Natural killer cell treated with Interleukin-12 subunit alpha and Interleukin-12 subunit beta and Interleukin-15 and Interleukin-18, amount 100 ng/mL, for 72 hours (primary cell): ENCODE data around the gene ARL9. TPM values are rescaled to one million over a fixed set of nuclear protein-coding genes. Genes with fewer than 3 reads are reported as not detected.

Experiments
- ATAC-seq, 2 donors: fragments of 150-1000 bp; cut with Tn5 transposase in 1 of 2; sonication (Bioruptor Pico), chemical (Tn5 transposase) in 1 of 2; 2 replicates each; pipeline ENCODE4 v1.10.0; 2021
- DNase-seq: peaks from one replicate; pipeline ENCODE4 v3.0.0; 2022; ENCODE audit warnings: low spot score
- H3K27ac Mint-ChIP-seq, 2 donors: 1 replicate in 1 of 2; 2 replicates in 1 of 2; pipeline ENCODE4 v1.8.0; 2022; ENCODE audit warnings: mixed read lengths in 2 of 2, mild to moderate bottlenecking in 1 of 2, moderate library complexity in 1 of 2
- H3K27me3 Mint-ChIP-seq, 2 donors: 1 replicate in 1 of 2; 2 replicates in 1 of 2; pipeline ENCODE4 v1.8.0; 2022; ENCODE audit warnings: mixed read lengths in 2 of 2
- H3K36me3 Mint-ChIP-seq: one replicate; pipeline ENCODE4 v1.8.0; 2022; ENCODE audit warnings: mixed read lengths
- H3K4me1 Mint-ChIP-seq, 2 donors: 1 replicate in 1 of 2; 2 replicates in 1 of 2; pipeline ENCODE4 v1.8.0; 2022; ENCODE audit warnings: low read depth in 2 of 2, mixed read lengths in 2 of 2, mild to moderate bottlenecking in 1 of 2
- H3K4me3 Mint-ChIP-seq: one replicate; pipeline ENCODE4 v1.8.0; 2022; ENCODE audit warnings: mixed read lengths
- H3K9me3 Mint-ChIP-seq: 2 replicates; pipeline ENCODE4 v1.8.0; 2022; ENCODE audit warnings: mixed read lengths
- total RNA-seq, 2 donors: library from RNA; stranded (reverse); gene quantifications; one replicate each; pipeline ENCODE4 v1.2.3, GENCODE V29; 2022

ARL9 gene
- total RNA-seq, 2 donors from 2014 or later = not detected

DNA sequence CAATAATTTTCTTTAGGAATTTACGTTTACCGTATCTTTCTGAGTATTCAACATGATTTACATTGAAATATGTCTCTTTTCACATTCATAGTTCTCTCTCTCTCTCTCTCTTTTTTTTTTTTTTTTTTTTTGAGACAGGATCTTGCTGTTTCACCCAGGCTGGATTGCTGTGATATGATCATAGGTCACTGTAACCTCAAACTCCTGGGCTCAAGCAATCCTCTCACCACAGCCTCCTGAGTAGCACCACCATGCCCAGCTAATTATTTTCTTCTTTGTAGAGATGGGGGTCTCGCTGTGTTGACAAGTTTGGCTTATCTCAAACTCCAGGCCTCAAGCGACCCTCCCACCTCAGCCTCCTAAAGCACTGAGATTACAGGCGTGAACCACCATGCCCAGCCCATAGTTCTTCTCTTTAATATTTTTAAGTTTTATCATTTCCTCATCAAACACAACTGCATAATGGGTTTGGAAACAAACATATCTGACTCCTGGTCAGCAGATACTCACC is 28.3 kb upstream of the ARL9 start:
- no peaks in the 10 kb centered on the region for H3K9me3 Mint-ChIP-seq
- peaks cover 23% of the 10 kb centered on the region for H3K36me3 Mint-ChIP-seq
- H3K4me1 Mint-ChIP-seq = no peaks in the 10 kb centered on the region
- ATAC-seq (no peak), DNase-seq (no peak)
- H3K4me3 Mint-ChIP-seq = no peak overlapping the region
- no peaks in the 10 kb centered on the region for H3K27me3 Mint-ChIP-seq
- H3K27ac Mint-ChIP-seq = no peak overlapping the region

DNA sequence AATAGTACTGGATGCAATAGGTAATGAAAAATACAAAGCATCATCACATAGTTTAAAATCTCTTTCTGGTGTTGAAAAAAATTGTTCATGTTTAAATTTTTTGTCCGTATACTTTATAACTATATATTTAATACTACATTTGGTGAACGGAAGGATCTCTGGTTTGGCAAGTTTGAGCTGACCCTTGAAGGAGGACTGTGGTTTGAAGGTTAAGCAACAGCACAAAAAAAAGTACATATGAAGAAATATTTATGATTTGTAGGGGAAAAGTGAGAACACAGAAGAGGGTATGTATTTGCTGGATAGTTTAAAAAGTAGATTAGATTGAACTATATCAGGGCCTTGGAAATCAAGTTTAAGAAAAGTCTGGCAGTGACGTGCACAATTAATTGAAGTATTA is 24.9 kb upstream of the ARL9 start:
- Mint-ChIP-seq H3K27ac (no peak overlapping the region), H3K4me1 (no peaks in the 10 kb centered on the region), H3K36me3 (peaks cover 19% of the 10 kb centered on the region), H3K9me3 (no peaks in the 10 kb centered on the region), H3K4me3 (no peak overlapping the region), H3K27me3 (no peaks in the 10 kb centered on the region)
- ATAC-seq (no peak), DNase-seq (no peak)

- no peak overlapping the region for H3K27ac Mint-ChIP-seq
- H3K9me3 Mint-ChIP-seq = no peaks in the 10 kb centered on the region
- H3K27me3 Mint-ChIP-seq = no peaks in the 10 kb centered on the region
- no peak for ATAC-seq
- H3K4me1 Mint-ChIP-seq = no peaks in the 10 kb centered on the region
- no peak for DNase-seq
- peaks cover 18% of the 10 kb centered on the region for H3K36me3 Mint-ChIP-seq
- no peak overlapping the region for H3K4me3 Mint-ChIP-seq
Measured at GRCh38 chr4:56496241-56496640, 9.3 kb upstream of the ARL9 start.

GRCh38 chr4:56511098-56511497 is 5.5 kb downstream of the ARL9 start:
- no peak for ATAC-seq
- Mint-ChIP-seq H3K4me1 (peaks cover 6 to 8% of the 10 kb centered on the region in 2 donors), H3K4me3 (no peak overlapping the region), H3K9me3 (no peaks in the 10 kb centered on the region), H3K27ac (no peak overlapping the region), H3K27me3 (peaks cover 10 to 20% of the 10 kb centered on the region in 2 donors), H3K36me3 (no peaks in the 10 kb centered on the region)
- no peak for DNase-seq

DNA sequence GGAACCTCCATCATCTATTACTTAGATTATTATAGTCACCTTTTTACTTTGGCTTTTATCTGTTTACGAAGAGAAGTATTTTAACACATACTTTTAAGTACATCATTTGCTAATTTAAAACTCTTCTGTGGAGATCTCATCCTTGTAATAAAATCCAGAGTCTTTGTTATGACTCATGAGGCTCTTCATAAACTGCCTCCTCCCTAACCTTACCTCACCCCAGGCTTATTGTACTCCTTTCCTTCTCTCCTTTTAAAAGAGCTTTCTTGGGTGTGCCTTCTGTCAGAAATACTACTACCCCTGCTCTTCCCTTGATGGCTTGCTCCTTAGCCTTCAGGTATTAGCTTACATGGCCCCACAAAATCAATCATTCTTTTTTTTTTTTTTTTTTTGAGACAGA is 6.6 kb downstream of the ARL9 start:
- Mint-ChIP-seq H3K4me3 (no peak overlapping the region), H3K27me3 (peaks cover 6 to 25% of the 10 kb centered on the region in 2 donors), H3K4me1 (peaks cover 0 to 3% of the 10 kb centered on the region in 2 donors), H3K36me3 (no peaks in the 10 kb centered on the region), H3K9me3 (no peaks in the 10 kb centered on the region), H3K27ac (no peak overlapping the region)
- DNase-seq (no peak), ATAC-seq (no peak)

DNA sequence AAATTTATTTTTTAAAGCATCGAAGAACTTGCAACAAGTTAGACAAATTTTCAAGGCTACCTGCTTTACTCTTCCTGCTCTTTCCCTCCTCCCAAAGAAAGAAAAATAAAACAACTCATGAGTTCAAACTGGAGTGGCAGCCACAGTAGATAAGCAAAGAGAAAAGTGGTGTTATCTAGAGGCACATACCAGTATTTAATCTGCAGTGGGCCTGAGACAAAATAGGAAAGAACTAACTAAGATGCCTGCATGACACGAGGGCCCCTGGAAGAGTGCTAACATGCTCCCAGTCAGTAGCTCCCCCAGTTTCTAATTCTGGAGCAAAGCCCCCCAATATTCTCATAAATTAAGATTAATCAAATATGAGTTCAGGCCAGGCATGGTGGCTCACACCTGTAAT is 7.9 kb downstream of the ARL9 start:
- H3K36me3 Mint-ChIP-seq = no peaks in the 10 kb centered on the region
- no peak for DNase-seq
- ATAC-seq = no peak
- peaks cover 6 to 25% of the 10 kb centered on the region in 2 donors for H3K27me3 Mint-ChIP-seq
- peaks cover 0 to 3% of the 10 kb centered on the region in 2 donors for H3K4me1 Mint-ChIP-seq
- H3K9me3 Mint-ChIP-seq = no peaks in the 10 kb centered on the region
- no peak overlapping the region for H3K27ac Mint-ChIP-seq
- no peak overlapping the region for H3K4me3 Mint-ChIP-seq

DNA sequence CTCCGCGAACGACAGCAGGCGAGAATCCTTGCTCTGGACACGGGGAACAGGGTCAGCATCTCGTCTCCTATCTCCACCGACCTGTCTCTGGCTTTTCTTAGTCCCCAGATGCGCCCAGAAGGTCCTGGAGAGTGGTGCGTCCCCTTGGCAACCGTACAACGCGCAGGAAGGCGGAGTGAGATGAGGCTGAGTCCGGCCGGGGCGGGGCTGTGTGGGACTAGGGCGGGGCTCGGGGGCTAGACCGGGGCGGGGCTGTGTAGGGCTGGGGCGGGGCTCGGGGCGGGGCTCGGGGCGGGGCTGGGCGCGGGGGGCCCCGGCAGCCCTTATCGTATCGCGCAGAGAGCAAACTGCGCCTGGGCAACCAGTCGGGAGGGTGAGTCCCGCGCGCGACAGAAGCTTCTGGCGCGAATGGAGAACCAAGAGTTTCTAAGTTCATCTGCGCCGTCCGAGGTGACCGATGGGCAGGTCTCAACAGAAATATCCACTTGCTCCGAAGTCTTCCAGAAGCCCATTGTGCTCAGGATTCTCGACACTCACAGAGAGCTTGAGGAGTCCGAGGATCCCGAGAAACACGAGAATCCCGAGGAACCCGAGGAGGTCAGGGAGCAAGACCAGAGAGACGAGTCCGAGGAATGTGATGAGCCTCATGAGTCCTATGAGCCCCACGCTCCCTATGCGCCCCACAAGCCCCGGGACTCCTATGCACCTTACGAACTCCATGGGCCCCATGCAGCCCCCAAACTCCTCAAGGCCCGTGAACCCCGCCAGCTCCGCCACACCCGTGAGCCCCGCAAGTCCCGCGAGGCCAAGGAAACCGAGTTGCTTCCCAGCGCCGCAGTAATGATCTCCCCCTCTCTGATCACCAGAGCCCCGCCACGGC is 24.9 kb downstream of the ARL9 start:
- ATAC-seq (peak; percentile 100), DNase-seq (peak; percentile 86)
- Mint-ChIP-seq H3K4me1 (no peaks in the 10 kb centered on the region), H3K27me3 (no peaks in the 10 kb centered on the region), H3K4me3 (no peak overlapping the region), H3K27ac (no peak overlapping the region), H3K36me3 (no peaks in the 10 kb centered on the region), H3K9me3 (no peaks in the 10 kb centered on the region)

DNA sequence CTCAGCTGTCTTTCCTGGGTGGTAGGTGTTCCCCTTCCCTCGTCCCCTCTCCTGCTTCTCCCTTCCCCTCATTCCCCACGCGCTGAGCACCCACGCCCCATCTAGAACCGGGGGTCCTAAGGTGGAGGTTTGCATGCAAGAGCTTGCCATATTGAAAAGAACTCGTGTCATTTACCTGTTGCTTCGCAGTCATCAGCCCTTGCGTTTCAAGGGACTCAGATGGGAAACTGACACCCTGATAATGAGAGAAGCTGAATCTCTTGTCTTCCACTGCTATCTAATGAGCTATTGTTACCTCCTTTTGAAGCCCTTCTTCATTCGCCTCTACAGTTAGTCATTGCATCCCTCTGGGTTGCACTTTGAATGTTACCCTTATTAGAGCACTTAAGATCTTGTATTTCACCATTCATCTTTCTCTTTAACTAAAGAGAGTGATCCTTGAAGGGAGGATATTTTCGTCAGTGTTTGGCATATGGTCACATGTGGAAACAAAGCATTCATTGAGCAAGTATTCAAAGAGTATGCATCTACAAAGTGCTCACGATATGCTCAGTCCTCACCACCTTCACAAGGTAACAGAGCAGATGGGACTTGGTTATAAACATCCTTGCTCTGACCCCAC is 25.7 kb downstream of the ARL9 start:
- H3K27me3 Mint-ChIP-seq = no peaks in the 10 kb centered on the region
- H3K4me1 Mint-ChIP-seq = no peaks in the 10 kb centered on the region
- no peak overlapping the region for H3K27ac Mint-ChIP-seq
- no peak for ATAC-seq
- DNase-seq = no peak
- no peaks in the 10 kb centered on the region for H3K9me3 Mint-ChIP-seq
- no peak overlapping the region for H3K4me3 Mint-ChIP-seq
- no peaks in the 10 kb centered on the region for H3K36me3 Mint-ChIP-seq

DNA sequence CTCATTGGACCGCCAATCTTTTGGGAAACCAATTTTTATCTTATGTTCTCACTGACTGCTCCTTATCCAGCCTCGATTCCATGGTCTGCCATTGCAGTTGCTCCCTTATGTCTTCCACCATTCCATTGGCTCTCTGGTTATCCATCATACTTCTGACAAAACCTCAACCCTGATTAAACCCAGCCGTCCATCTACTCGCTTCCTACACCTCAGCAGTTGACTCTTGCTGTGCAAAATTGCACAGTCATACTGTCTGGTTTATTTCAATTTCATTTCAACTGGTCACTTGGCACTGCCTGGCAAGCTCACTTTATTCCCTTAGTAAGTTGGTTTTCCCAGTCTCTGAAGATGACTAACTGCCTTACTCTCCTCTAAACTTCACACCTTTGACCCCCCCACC is 26.2 kb downstream of the ARL9 start:
- no peaks in the 10 kb centered on the region for H3K27me3 Mint-ChIP-seq
- no peak overlapping the region for H3K4me3 Mint-ChIP-seq
- H3K4me1 Mint-ChIP-seq = no peaks in the 10 kb centered on the region
- H3K27ac Mint-ChIP-seq = no peak overlapping the region
- H3K36me3 Mint-ChIP-seq = no peaks in the 10 kb centered on the region
- ATAC-seq (no peak), DNase-seq (no peak)
- no peaks in the 10 kb centered on the region for H3K9me3 Mint-ChIP-seq

DNA sequence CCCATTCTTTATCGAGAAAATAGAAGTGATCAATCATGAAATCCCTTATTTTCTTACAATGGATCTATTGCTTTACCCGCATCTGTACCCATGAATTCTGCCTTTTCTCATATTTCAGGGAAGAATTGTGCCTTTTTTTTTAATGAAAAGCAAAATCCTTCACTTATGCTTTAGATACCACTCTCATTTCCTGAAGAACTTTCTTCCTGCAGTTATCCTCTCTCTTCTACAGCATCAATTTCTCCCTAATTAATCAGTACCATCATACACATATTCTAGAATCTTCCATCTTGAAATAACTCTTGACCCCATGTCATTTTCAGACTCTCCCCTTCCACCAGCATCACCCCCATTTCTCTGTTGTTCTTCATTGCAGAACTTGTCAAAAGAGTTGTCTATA is 26.6 kb downstream of the ARL9 start:
- no peaks in the 10 kb centered on the region for H3K4me1 Mint-ChIP-seq
- no peaks in the 10 kb centered on the region for H3K27me3 Mint-ChIP-seq
- ATAC-seq (no peak), DNase-seq (no peak)
- H3K36me3 Mint-ChIP-seq = no peaks in the 10 kb centered on the region
- no peak overlapping the region for H3K27ac Mint-ChIP-seq
- H3K4me3 Mint-ChIP-seq = no peak overlapping the region
- no peaks in the 10 kb centered on the region for H3K9me3 Mint-ChIP-seq

- Mint-ChIP-seq H3K36me3 (no peaks in the 10 kb centered on the region), H3K4me3 (no peak overlapping the region), H3K4me1 (peaks cover 5 to 7% of the 10 kb centered on the region in 2 donors), H3K27ac (no peak overlapping the region), H3K9me3 (no peaks in the 10 kb centered on the region), H3K27me3 (peaks cover 7 to 8% of the 10 kb centered on the region in 2 donors)
- DNase-seq (no peak), ATAC-seq (no peak)
Measured at GRCh38 chr4:56535915-56536314, 30.3 kb downstream of the ARL9 start.

GRCh38 chr4:56537147-56537546 is 31.6 kb downstream of the ARL9 start:
- no peak overlapping the region for H3K4me3 Mint-ChIP-seq
- no peak overlapping the region for H3K27ac Mint-ChIP-seq
- ATAC-seq (no peak), DNase-seq (no peak)
- H3K27me3 Mint-ChIP-seq = peaks cover 7 to 13% of the 10 kb centered on the region in 2 donors
- H3K36me3 Mint-ChIP-seq = no peaks in the 10 kb centered on the region
- peaks cover 5 to 7% of the 10 kb centered on the region in 2 donors for H3K4me1 Mint-ChIP-seq
- H3K9me3 Mint-ChIP-seq = no peaks in the 10 kb centered on the region

GRCh38 chr4:56540826-56541225 is 35.2 kb downstream of the ARL9 start:
- no peak for ATAC-seq
- H3K36me3 Mint-ChIP-seq = no peaks in the 10 kb centered on the region
- peaks cover 12 to 16% of the 10 kb centered on the region in 2 donors for H3K4me1 Mint-ChIP-seq

GRCh38 chr4:56544573-56545131 is 39.1 kb downstream of the ARL9 start:
- DNase-seq = peak; percentile 90
- peak; percentile 99 for ATAC-seq
- Mint-ChIP-seq H3K9me3 (no peaks in the 10 kb centered on the region), H3K4me1 (peaks cover 16 to 21% of the 10 kb centered on the region in 2 donors), H3K36me3 (no peaks in the 10 kb centered on the region), H3K27ac (no peak overlapping the region), H3K4me3 (peak overlapping the region; percentile 52), H3K27me3 (peaks cover 16 to 21% of the 10 kb centered on the region in 2 donors)

More at GRCh38 chr4:56540826-56541225, 35.2 kb downstream of the ARL9 start:
- Mint-ChIP-seq H3K4me3 (no peak overlapping the region), H3K9me3 (no peaks in the 10 kb centered on the region), H3K27me3 (peaks cover 16 to 21% of the 10 kb centered on the region in 2 donors), H3K27ac (no peak overlapping the region)
- no peak for DNase-seq
